H9 (cell line): ENCODE results near the gene MFSD6. TPM values are rescaled to one million over a fixed set of nuclear protein-coding genes. Genes with fewer than 3 reads are reported as not detected.

Experiments
- DNase-seq: peaks from one replicate; pipeline ENCODE4 v3.0.0-alpha.2; 2017
- H2AFZ ChIP-seq: one replicate; pipeline ENCODE4 v1.6.1; 2013; ENCODE audit warnings: mild to moderate bottlenecking, low read length, control low read depth, moderate library complexity
- H2AK5ac ChIP-seq: 2 replicates; pipeline ENCODE4 v1.6.1; 2013; ENCODE audit warnings: low read length, control low read depth, mixed read lengths; ENCODE audit not compliant: insufficient read length
- H2BK120ac ChIP-seq: one replicate; pipeline ENCODE4 v1.6.1; 2013; ENCODE audit warnings: low read depth, mild to moderate bottlenecking, low read length, control low read depth, inconsistent platforms; ENCODE audit not compliant: poor library complexity, severe bottlenecking
- H2BK12ac ChIP-seq: 2 replicates; pipeline ENCODE4 v1.6.1; 2013; ENCODE audit warnings: low read length, control low read depth, mixed read lengths, low read depth; ENCODE audit not compliant: insufficient read length
- H2BK15ac ChIP-seq: 2 replicates; pipeline ENCODE4 v1.6.1; 2013; ENCODE audit warnings: low read depth, low read length, control low read depth
- H2BK20ac ChIP-seq: one replicate; pipeline ENCODE4 v1.6.1; 2013; ENCODE audit warnings: low read depth, mild to moderate bottlenecking, low read length, control low read depth, inconsistent platforms; ENCODE audit not compliant: poor library complexity, severe bottlenecking
- H2BK5ac ChIP-seq: 2 replicates; pipeline ENCODE4 v1.6.1; 2013; ENCODE audit warnings: low read length, control low read depth, mixed read lengths; ENCODE audit not compliant: insufficient read length
- H3K14ac ChIP-seq: 2 replicates; pipeline ENCODE4 v1.6.1; 2013; ENCODE audit warnings: low read length, control low read depth; ENCODE audit not compliant: insufficient read depth
- H3K18ac ChIP-seq: 2 replicates; pipeline ENCODE4 v1.6.1; 2013; ENCODE audit warnings: low read depth, mild to moderate bottlenecking, mixed read lengths, low read length, control low read depth; ENCODE audit not compliant: insufficient read length
- H3K23ac ChIP-seq: 2 replicates; pipeline ENCODE4 v1.6.1; 2013; ENCODE audit warnings: low read length, control low read depth, mixed read lengths, low read depth; ENCODE audit not compliant: insufficient read length
- H3K23me2 ChIP-seq: 2 replicates; pipeline ENCODE4 v1.6.1; 2013; ENCODE audit warnings: low read depth, mild to moderate bottlenecking, mixed read lengths, low read length, control low read depth; ENCODE audit not compliant: insufficient read length, poor library complexity, severe bottlenecking
- H3K27ac ChIP-seq: 2 replicates; pipeline ENCODE4 v1.5.1; 2013; ENCODE audit warnings: low read length, control low read depth, mixed read lengths, low read depth; ENCODE audit not compliant: insufficient read length
- H3K27me3 ChIP-seq: 2 replicates; pipeline ENCODE4 v1.6.1; 2013; ENCODE audit warnings: low read length, control low read depth, inconsistent platforms; ENCODE audit not compliant: insufficient read depth
- H3K4ac ChIP-seq: 2 replicates; pipeline ENCODE4 v1.6.1; 2013; ENCODE audit warnings: low read depth, mild to moderate bottlenecking, control low read depth, inconsistent platforms, low read length, moderate library complexity
- H3K4me1 ChIP-seq: 2 replicates; pipeline ENCODE4 v1.6.1; 2013; ENCODE audit warnings: low read length, control low read depth, inconsistent platforms; ENCODE audit not compliant: insufficient read depth
- H3K4me2 ChIP-seq: 2 replicates; pipeline ENCODE4 v1.6.1; 2013; ENCODE audit warnings: low read length, control low read depth, mixed read lengths; ENCODE audit not compliant: insufficient read length, insufficient read depth
- H3K56ac ChIP-seq: 2 replicates; pipeline ENCODE4 v1.6.1; 2013; ENCODE audit warnings: low read depth, mild to moderate bottlenecking, mixed read lengths, low read length, control low read depth; ENCODE audit not compliant: insufficient read length
- H3K79me1 ChIP-seq: 2 replicates; pipeline ENCODE4 v1.6.1; 2013; ENCODE audit warnings: low read depth, mild to moderate bottlenecking, moderate library complexity, low read length, control low read depth, inconsistent platforms; ENCODE audit not compliant: insufficient read depth, poor library complexity, severe bottlenecking
- H3K79me2 ChIP-seq: 2 replicates; pipeline ENCODE4 v1.6.1; 2013; ENCODE audit warnings: low read length, control low read depth, inconsistent platforms; ENCODE audit not compliant: insufficient read depth
- H3K9ac ChIP-seq: 2 replicates; pipeline ENCODE4 v1.6.1; 2013; ENCODE audit warnings: low read length, control low read depth, mixed read lengths; ENCODE audit not compliant: insufficient read length; ENCODE audit errors: extremely low read depth
- H3K9me3 ChIP-seq: one replicate; pipeline ENCODE4 v1.6.1; 2013; ENCODE audit warnings: low read depth, low read length, inconsistent platforms; ENCODE audit not compliant: control insufficient read depth
- H3T11ph ChIP-seq: one replicate; pipeline ENCODE4 v1.6.1; 2013; ENCODE audit warnings: mild to moderate bottlenecking, low read length, control low read depth, inconsistent platforms
- H4K20me1 ChIP-seq: one replicate; pipeline ENCODE4 v1.6.1; 2013; ENCODE audit not compliant: control insufficient read depth, insufficient read length, insufficient read depth
- H4K5ac ChIP-seq: 2 replicates; pipeline ENCODE4 v1.6.1; 2013; ENCODE audit warnings: low read depth, mild to moderate bottlenecking, mixed read lengths, low read length, control low read depth; ENCODE audit not compliant: insufficient read length
- H4K8ac ChIP-seq: replicated peaks from 2 replicates; pipeline ENCODE4 v1.6.1; 2013; ENCODE audit warnings: low read length, control low read depth, mixed read lengths, low read depth; ENCODE audit not compliant: insufficient read length
- H4K91ac ChIP-seq: 2 replicates; pipeline ENCODE4 v1.6.1; 2013; ENCODE audit warnings: low read depth, mild to moderate bottlenecking, moderate library complexity, mixed read lengths, low read length, control low read depth; ENCODE audit not compliant: insufficient read length
- H3K27ac Mint-ChIP-seq, 3 experiments: 2 replicates in 2 of 3; 3 replicates in 1 of 3; pipeline ENCODE4 v1.8.0; 2020 to 2021; ENCODE audit warnings: mixed read lengths in 3 of 3, mild to moderate bottlenecking in 1 of 3, moderate library complexity in 1 of 3
- H3K27me3 Mint-ChIP-seq: 2 replicates; pipeline ENCODE4 v1.8.0; 2021; ENCODE audit warnings: low read depth, mild to moderate bottlenecking, moderate library complexity, mixed read lengths
- H3K36me3 Mint-ChIP-seq, 3 experiments: 2 replicates in 2 of 3; 3 replicates in 1 of 3; pipeline ENCODE4 v1.8.0; 2020 to 2021; ENCODE audit warnings: low read depth in 3 of 3, mixed read lengths in 3 of 3; ENCODE audit not compliant: insufficient read depth in 1 of 3
- H3K4me1 Mint-ChIP-seq, 2 experiments: 2 replicates each; pipeline ENCODE4 v1.8.0; 2020; ENCODE audit warnings: mixed read lengths in 2 of 2
- H3K4me3 Mint-ChIP-seq, 2 experiments: 2 replicates in 1 of 2; 3 replicates in 1 of 2; pipeline ENCODE4 v1.8.0; 2020 to 2021; ENCODE audit warnings: mild to moderate bottlenecking in 2 of 2, mixed read lengths in 2 of 2, moderate library complexity in 1 of 2
- H3K9me3 Mint-ChIP-seq, 2 experiments: 2 replicates in 1 of 2; 3 replicates in 1 of 2; pipeline ENCODE4 v1.8.0; 2020; ENCODE audit warnings: mild to moderate bottlenecking in 2 of 2, mixed read lengths in 2 of 2, moderate library complexity in 1 of 2
- WGBS: extraction: QIAGEN DNeasy Blood & Tissue Kit; methylation state at CpG from one replicate; pipeline ENCODE4 v1.1.7; 2013; ENCODE audit warnings: missing lambda C conversion rate, low lambda C conversion rate, mixed read lengths; ENCODE audit not compliant: insufficient read length; ENCODE audit errors: extremely low coverage; 5-methylcytosine and 5-hydroxymethylcytosine counted together
- total RNA-seq: library from RNA; stranded (reverse); gene quantifications from 2 replicates; pipeline ENCODE4 v1.2.1, GENCODE V29; 2021
- TF ChIP-seq, protein P1 (sequence below): fragments of 200-600 bp; sonication (generic); conservative IDR thresholded peaks from 3 replicates; pipeline ENCODE4 v1.8.0; 2021; ENCODE audit warnings: antibody characterized with exemption, mild to moderate bottlenecking

Gene MFSD6
- total RNA-seq, 1 experiment from 2014 or later = 4.0 TPM

- no peaks in the 10 kb centered on the region for H3K4me1 Mint-ChIP-seq
- no peak overlapping the region for H2AFZ ChIP-seq
- no peak overlapping the region for H4K5ac ChIP-seq
- no peaks in the 10 kb centered on the region for H3K4me1 ChIP-seq
- no peaks in the 10 kb centered on the region for H3K79me2 ChIP-seq
- no peak overlapping the region for H3K9ac ChIP-seq
- no peaks in the 10 kb centered on the region for H3K27me3 Mint-ChIP-seq
- no peak overlapping the region for H2BK5ac ChIP-seq
- H2AK5ac ChIP-seq = no peak overlapping the region
- no peak overlapping the region for H3K4ac ChIP-seq
- H4K91ac ChIP-seq = no peak overlapping the region
- no peak overlapping the region for H2BK120ac ChIP-seq
- no peaks in the 10 kb centered on the region for H3K79me1 ChIP-seq
- no peak overlapping the region for H3K4me3 Mint-ChIP-seq
- WGBS = no CpG with 5 or more reads among the region's 1 CpG
- no peak overlapping the region for H3T11ph ChIP-seq
- H3K23ac ChIP-seq = no peak overlapping the region
- H2BK12ac ChIP-seq = no peak overlapping the region
- TF ChIP-seq, protein P1, sequence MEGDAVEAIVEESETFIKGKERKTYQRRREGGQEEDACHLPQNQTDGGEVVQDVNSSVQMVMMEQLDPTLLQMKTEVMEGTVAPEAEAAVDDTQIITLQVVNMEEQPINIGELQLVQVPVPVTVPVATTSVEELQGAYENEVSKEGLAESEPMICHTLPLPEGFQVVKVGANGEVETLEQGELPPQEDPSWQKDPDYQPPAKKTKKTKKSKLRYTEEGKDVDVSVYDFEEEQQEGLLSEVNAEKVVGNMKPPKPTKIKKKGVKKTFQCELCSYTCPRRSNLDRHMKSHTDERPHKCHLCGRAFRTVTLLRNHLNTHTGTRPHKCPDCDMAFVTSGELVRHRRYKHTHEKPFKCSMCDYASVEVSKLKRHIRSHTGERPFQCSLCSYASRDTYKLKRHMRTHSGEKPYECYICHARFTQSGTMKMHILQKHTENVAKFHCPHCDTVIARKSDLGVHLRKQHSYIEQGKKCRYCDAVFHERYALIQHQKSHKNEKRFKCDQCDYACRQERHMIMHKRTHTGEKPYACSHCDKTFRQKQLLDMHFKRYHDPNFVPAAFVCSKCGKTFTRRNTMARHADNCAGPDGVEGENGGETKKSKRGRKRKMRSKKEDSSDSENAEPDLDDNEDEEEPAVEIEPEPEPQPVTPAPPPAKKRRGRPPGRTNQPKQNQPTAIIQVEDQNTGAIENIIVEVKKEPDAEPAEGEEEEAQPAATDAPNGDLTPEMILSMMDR = no peak
- H3K23me2 ChIP-seq = no peaks in the 10 kb centered on the region
- H3K27ac ChIP-seq = no peak overlapping the region
- no peak overlapping the region for H3K4me2 ChIP-seq
- H3K9me3 ChIP-seq = no peaks in the 10 kb centered on the region
- H4K20me1 ChIP-seq = no peaks in the 10 kb centered on the region
- no peak overlapping the region for H4K8ac ChIP-seq
- no peaks in the 10 kb centered on the region for H3K36me3 Mint-ChIP-seq
- H2BK20ac ChIP-seq = no peak overlapping the region
- H3K18ac ChIP-seq = no peak overlapping the region
- no peaks in the 10 kb centered on the region for H3K27me3 ChIP-seq
- no peak for DNase-seq
- H3K27ac Mint-ChIP-seq = no peak overlapping the region
- no peak overlapping the region for H2BK15ac ChIP-seq
- no peak overlapping the region for H3K14ac ChIP-seq
- no peaks in the 10 kb centered on the region for H3K9me3 Mint-ChIP-seq
- H3K56ac ChIP-seq = no peak overlapping the region
Measured at GRCh38 chr2:190452433-190452832, 44.3 kb downstream of the MFSD6 start.
